IMR-90 (cell line): ENCODE data around the gene PIK3R3. TPM values are rescaled to one million over a fixed set of nuclear protein-coding genes. Genes with fewer than 3 reads are reported as not detected.

Source experiments
- ATAC-seq: fragments of 200-7000 bp; cut with Tn5 transposase; 2 replicates; pipeline ENCODE4 v1.9.1; 2020; ENCODE audit warnings: low read depth, mild to moderate bottlenecking, moderate library complexity
- BruUV-seq: library from RNA; stranded (reverse); fragments of 400-500 nt; replicated peaks from 2 replicates; lab custom pipeline; 2021; lab: Mats Ljungman, UMichigan
- CTCF ChIA-PET: fragments of 300-600 bp; formaldehyde crosslinking; extraction: SDS; loops from one replicate; lab custom pipeline; 2021; ENCODE audit warnings: antibody characterized with exemption; lab: Yijun Ruan, JAX
- POLR2A ChIA-PET: fragments of 300-600 bp; sonication (Branson Sonifier 250); formaldehyde crosslinking; loops from one replicate; lab custom pipeline; 2022; ENCODE audit warnings: antibody characterized with exemption; ENCODE audit not compliant: unreplicated experiment; lab: Charles Lee
- DNase-seq: peaks from one replicate; pipeline ENCODE4 v3.0.0; 2013
- H2AFZ ChIP-seq: replicated peaks from 2 replicates; pipeline ENCODE3; 2013; ENCODE audit warnings: low read length, mild to moderate bottlenecking; ENCODE audit not compliant: poor library complexity
- H2AK5ac ChIP-seq: 2 replicates; pipeline ENCODE4 v1.6.1; 2013; ENCODE audit warnings: low read depth, low read length, inconsistent platforms
- H2AK9ac ChIP-seq: replicated peaks from 2 replicates; pipeline ENCODE3; 2013; ENCODE audit warnings: mild to moderate bottlenecking, low read depth, low read length, moderate library complexity; ENCODE audit not compliant: poor library complexity
- H2BK120ac ChIP-seq: 2 replicates; pipeline ENCODE4 v1.6.1; 2013; ENCODE audit warnings: low read depth, low read length, inconsistent platforms
- H2BK15ac ChIP-seq: 3 replicates; pipeline ENCODE4 v1.6.1; 2013; ENCODE audit warnings: low read depth, low read length, inconsistent platforms
- H2BK20ac ChIP-seq: 2 replicates; pipeline ENCODE4 v1.6.1; 2013; ENCODE audit warnings: low read depth, mild to moderate bottlenecking, inconsistent platforms, low read length, moderate library complexity
- H2BK5ac ChIP-seq: 2 replicates; pipeline ENCODE4 v1.6.1; 2013; ENCODE audit warnings: mild to moderate bottlenecking, low read depth, low read length, inconsistent platforms; ENCODE audit not compliant: poor library complexity, severe bottlenecking
- H3K14ac ChIP-seq: replicated peaks from 2 replicates; pipeline ENCODE4 v1.6.1; 2013; ENCODE audit warnings: low read depth, low read length, inconsistent platforms
- H3K18ac ChIP-seq: 2 replicates; pipeline ENCODE4 v1.6.1; 2013; ENCODE audit warnings: low read depth, low read length, control low read depth
- H3K23ac ChIP-seq: 2 replicates; pipeline ENCODE4 v1.6.1; 2013; ENCODE audit warnings: low read depth, low read length, inconsistent platforms
- H3K27ac ChIP-seq: 2 replicates; pipeline ENCODE4 v1.5.1; 2013; ENCODE audit warnings: mild to moderate bottlenecking, control low read depth, low read length; ENCODE audit not compliant: insufficient read depth
- H3K27me3 ChIP-seq: 2 replicates; pipeline ENCODE4 v1.6.1; 2013; ENCODE audit warnings: low read length; ENCODE audit not compliant: control insufficient read depth, insufficient read depth
- H3K36me3 ChIP-seq: 2 replicates; pipeline ENCODE4 v1.6.1; 2013; ENCODE audit warnings: low read length, mixed read lengths; ENCODE audit not compliant: control insufficient read depth, insufficient read depth
- H3K4ac ChIP-seq: 2 replicates; pipeline ENCODE4 v1.6.1; 2013; ENCODE audit warnings: low read depth, low read length, inconsistent platforms
- H3K4me1 ChIP-seq: 2 replicates; pipeline ENCODE4 v1.6.1; 2013; ENCODE audit warnings: low read length, mixed read lengths; ENCODE audit not compliant: control insufficient read depth, insufficient read depth
- H3K4me2 ChIP-seq: 2 replicates; pipeline ENCODE4 v1.6.1; 2013; ENCODE audit warnings: low read depth, mild to moderate bottlenecking, control low read depth, low read length, moderate library complexity
- H3K4me3 ChIP-seq: 2 replicates; pipeline ENCODE4 v1.5.1; 2013; ENCODE audit warnings: low read depth, mild to moderate bottlenecking, control low read depth, low read length, moderate library complexity; ENCODE audit not compliant: insufficient read depth
- H3K56ac ChIP-seq: 2 replicates; pipeline ENCODE4 v1.6.1; 2013; ENCODE audit warnings: low read length, inconsistent platforms; ENCODE audit not compliant: insufficient read depth; ENCODE audit errors: extremely low read depth
- H3K79me1 ChIP-seq, 2 experiments: 2 replicates each; pipeline ENCODE4 v1.6.1; 2013; ENCODE audit warnings: low read length in 2 of 2, inconsistent platforms in 1 of 2, low read depth in 1 of 2
- H3K9ac ChIP-seq: 2 replicates; pipeline ENCODE4 v1.6.1; 2013; ENCODE audit warnings: low read depth, low read length, control low read depth
- H3K9me1 ChIP-seq: 2 replicates; pipeline ENCODE4 v1.6.1; 2013; ENCODE audit warnings: low read length, inconsistent platforms; ENCODE audit not compliant: insufficient read depth
- H3K9me3 ChIP-seq: 2 replicates; pipeline ENCODE4 v1.6.1; 2013; ENCODE audit warnings: low read length; ENCODE audit not compliant: control insufficient read depth, insufficient read depth
- H4K20me1 ChIP-seq: 2 replicates; pipeline ENCODE4 v1.6.1; 2013; ENCODE audit warnings: low read length, inconsistent platforms; ENCODE audit not compliant: insufficient read depth
- H4K5ac ChIP-seq: 2 replicates; pipeline ENCODE4 v1.6.1; 2013; ENCODE audit warnings: mild to moderate bottlenecking, low read depth, low read length, control low read depth
- H4K8ac ChIP-seq, 2 experiments: 2 replicates each; pipeline ENCODE4 v1.6.1; 2013; ENCODE audit warnings: low read depth in 2 of 2, low read length in 2 of 2, control low read depth in 1 of 2, inconsistent platforms in 1 of 2
- H4K91ac ChIP-seq: 2 replicates; pipeline ENCODE4 v1.6.1; 2013; ENCODE audit warnings: low read depth, low read length, inconsistent platforms; ENCODE audit not compliant: insufficient read depth
- SMC3 ChIP-seq: fragments of 150-350 bp; IDR thresholded peaks from 2 replicates; pipeline ENCODE4 v1.6.1; 2016; ENCODE audit warnings: low read depth, mild to moderate bottlenecking, antibody characterized with exemption, low read length, moderate library complexity
- WGBS, 2 experiments: methylation state at CpG; one replicate each; pipeline versions ENCODE4 v1.1.5 to v1.1.7; 2013; ENCODE audit warnings: missing lambda C conversion rate in 2 of 2; ENCODE audit not compliant: insufficient read length in 1 of 2; ENCODE audit errors: extremely low coverage in 2 of 2; 5-methylcytosine and 5-hydroxymethylcytosine counted together
- dilution Hi-C: fragments of 300-500 bp; cut with HindIII; formaldehyde crosslinking; loops from one replicate; pipeline ENCODE4 v1.14.3; 2018; ENCODE audit warnings: low sequenced_read_pairs; ENCODE audit not compliant: unreplicated experiment
- in situ Hi-C: fragments of 300-500 bp; cut with MboI; formaldehyde crosslinking; loops from 3 replicates; pipeline ENCODE4 v1.14.3; 2019; ENCODE audit warnings: low sequenced_read_pairs, inconsistent platforms, mixed read lengths
- intact Hi-C: fragments of 100-400 bp; cut with micrococcal nuclease; formaldehyde crosslinking; loops from 2 replicates; pipeline ENCODE4 v1.10.0; 2022
- polyA plus RNA-seq, 3 experiments: library from polyadenylated mRNA; depleted of rRNA; stranded (reverse); fragments of >200 nt; gene quantifications; 2 replicates each; pipeline ENCODE4 v1.2.3, GENCODE V29; 2012; ENCODE audit warnings: low replicate concordance in 1 of 3
- total RNA-seq: library from RNA; depleted of rRNA; stranded (reverse); fragments of >200 nt; gene quantifications from 2 replicates; pipeline ENCODE4 v1.2.3, GENCODE V29; 2012

Gene PIK3R3
- total and polyA plus RNA-seq, 2 of the 4 experiments (the other 2 are of a cell fraction), result 5.3 to 9.9 TPM

- WGBS, 2 experiments, result 100% methylated on average over 3 of the region's 6 CpGs; no CpG with 5 or more reads in 1 of the 2 experiments
- H3K27ac ChIP-seq, result no peak overlapping the region
- no peaks in the 10 kb centered on the region for H3K79me1 ChIP-seq
- no peak overlapping the region for H3K4ac ChIP-seq
- no peak overlapping the region for H2BK15ac ChIP-seq
- DNase-seq (no peak), ATAC-seq (no peak)
- no peak overlapping the region for H2BK20ac ChIP-seq
- H3K18ac ChIP-seq, result no peak overlapping the region
- no peaks in the 10 kb centered on the region for H3K9me1 ChIP-seq
- H3K9ac ChIP-seq, result no peak overlapping the region
- ChIA-PET POLR2A (no interaction called here), CTCF (interaction anchor here (0.6 to 1.4 kb wide), 2 partner anchors 113 to 206 kb away, joined by 3 to 4 read pairs; no protein-coding TSS in a partner anchor)
- no TSS peak for BruUV-seq
- H4K91ac ChIP-seq, result no peak overlapping the region
- H3K4me1 ChIP-seq, result no peaks in the 10 kb centered on the region
- H3K14ac ChIP-seq, result no peak overlapping the region
- dilution Hi-C loops, result no loop called here
- no peak overlapping the region for H3K56ac ChIP-seq
- H2AFZ ChIP-seq, result no peak overlapping the region
- H2BK120ac ChIP-seq, result no peak overlapping the region
- no peaks in the 10 kb centered on the region for H4K20me1 ChIP-seq
- in situ Hi-C loops, result no loop called here
- H2BK5ac ChIP-seq, result no peak overlapping the region
- no peak overlapping the region for H3K4me3 ChIP-seq
- H3K36me3 ChIP-seq, result peaks cover 13% of the 10 kb centered on the region
- intact Hi-C loops, result no loop called here
- no peak overlapping the region for H4K8ac ChIP-seq
- no peak overlapping the region for H2AK5ac ChIP-seq
- no peaks in the 10 kb centered on the region for H3K9me3 ChIP-seq
- H4K5ac ChIP-seq, result no peak overlapping the region
- H3K23ac ChIP-seq, result no peak overlapping the region
- H3K4me2 ChIP-seq, result no peak overlapping the region
- no peaks in the 10 kb centered on the region for H3K27me3 ChIP-seq
- TF ChIP-seq SMC3, result no peak
- H2AK9ac ChIP-seq, result no peak overlapping the region
Measured at GRCh38 chr1:46017876-46018503, 114.4 kb downstream of the PIK3R3 start.
